Measurements from ENCODE around the gene SRL.

The SRL gene

GRCh38 chr16:4142268-4142667 is 99.6 kb downstream of the SRL start:
- H3K36me3 ChIP-seq (replicated peaks), result no peaks in the 10 kb centered on the region

GRCh38 chr16:4141604-4142003 is 100.3 kb downstream of the SRL start:
- Histone ChIP-seq H3K36me3 (replicated peaks) (no peaks in the 10 kb centered on the region), H3K4me3 (ENCODE audit: low read depth, low read length) (no peak overlapping the region), H3K27me3 (replicated peaks) (no peaks in the 10 kb centered on the region), H3K27ac (no peak overlapping the region)
- no peak for TF ChIP-seq CTCF (IDR thresholded peaks at IDR 0.05; ENCODE audit: low read depth, low read length, missing control alignments)
- no peak for DNase-seq
- in situ Hi-C loops (cut with HindIII; ENCODE audit: low pct_ligation_motif_present, low sequenced_read_pairs), result no loop called here

More at GRCh38 chr16:4142268-4142667, 99.6 kb downstream of the SRL start:
- no peak overlapping the region for H3K27ac ChIP-seq
- no peak for DNase-seq
- H3K27me3 ChIP-seq (replicated peaks), result no peaks in the 10 kb centered on the region
- in situ Hi-C loops (cut with HindIII; ENCODE audit: low pct_ligation_motif_present, low sequenced_read_pairs), result no loop called here
- H3K4me3 ChIP-seq (ENCODE audit: low read depth, low read length), result no peak overlapping the region
- TF ChIP-seq CTCF (IDR thresholded peaks at IDR 0.05; ENCODE audit: low read depth, low read length, missing control alignments), result no peak

GRCh38 chr16:4140652-4141051 is 101.2 kb downstream of the SRL start:
- TF ChIP-seq CTCF (IDR thresholded peaks at IDR 0.05; ENCODE audit: low read depth, low read length, missing control alignments), result no peak
- no peaks in the 10 kb centered on the region for H3K27me3 ChIP-seq (replicated peaks)
- H3K4me3 ChIP-seq (ENCODE audit: low read depth, low read length), result no peak overlapping the region
- in situ Hi-C loops (cut with HindIII; ENCODE audit: low pct_ligation_motif_present, low sequenced_read_pairs), result no loop called here
- peak; percentile 27 for DNase-seq
- no peaks in the 10 kb centered on the region for H3K36me3 ChIP-seq (replicated peaks)
- H3K27ac ChIP-seq, result no peak overlapping the region

- Histone ChIP-seq H3K36me3 (replicated peaks) (no peaks in the 10 kb centered on the region), H3K4me3 (ENCODE audit: low read depth, low read length) (no peak overlapping the region), H3K27me3 (replicated peaks) (no peaks in the 10 kb centered on the region), H3K27ac (no peak overlapping the region)
- in situ Hi-C loops (cut with HindIII; ENCODE audit: low pct_ligation_motif_present, low sequenced_read_pairs), result no loop called here
- no peak for TF ChIP-seq CTCF (IDR thresholded peaks at IDR 0.05; ENCODE audit: low read depth, low read length, missing control alignments)
- no peak for DNase-seq
These were observed 101.9 kb downstream of the SRL start for GRCh38 chr16:4139968-4140367.
